ENCODE results near the gene CCDC171. TPM values are rescaled to one million over a fixed set of nuclear protein-coding genes. Genes with fewer than 3 reads are reported as not detected.

Gene CCDC171
- 1 to 10 TPM; 4.3 to 6.4 TPM for total RNA-seq

DNA sequence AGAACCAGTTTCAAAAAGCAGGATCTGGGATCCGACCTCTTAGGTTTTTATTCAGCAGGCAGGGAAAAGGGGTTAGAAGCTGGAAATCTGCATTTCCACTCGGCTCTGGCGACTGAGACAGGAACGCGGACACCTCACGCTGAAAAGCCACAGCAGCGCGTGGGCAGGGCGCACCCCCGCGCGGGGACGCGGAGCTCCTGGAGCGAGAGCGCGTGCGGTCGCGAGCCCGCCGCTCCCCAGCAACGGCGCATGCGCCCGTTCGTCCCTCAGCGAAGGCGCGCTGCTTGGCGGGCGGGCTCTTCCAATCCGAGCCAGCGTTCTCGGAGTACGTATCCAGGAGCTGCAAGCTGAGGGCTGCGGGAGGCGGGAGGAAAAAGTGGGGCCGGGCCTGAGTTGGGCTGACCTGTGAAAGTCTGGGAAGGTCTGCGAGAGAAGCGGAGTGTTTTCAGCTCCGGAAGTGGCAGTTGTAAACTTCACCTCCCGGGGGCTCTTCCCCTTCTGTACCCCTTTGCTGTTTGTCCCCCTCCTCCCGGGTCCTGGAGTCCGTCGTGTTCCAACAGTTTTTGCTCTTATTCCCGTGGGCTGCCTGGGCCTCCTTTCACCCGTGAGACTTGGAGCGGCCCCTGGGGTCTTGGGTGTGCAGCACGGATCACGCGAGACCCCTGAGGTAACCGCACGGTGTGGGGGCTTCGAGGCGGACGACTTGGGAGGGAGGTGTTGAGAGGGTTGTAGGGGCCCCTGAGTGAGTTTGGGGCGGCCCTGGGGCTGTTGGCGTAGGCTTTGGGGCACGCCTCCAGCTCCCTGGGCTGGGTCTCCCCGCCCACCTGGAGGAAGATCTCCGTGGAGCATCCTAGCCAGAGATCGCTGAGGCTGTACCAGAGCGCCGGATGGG, at the start of gene CCDC171:
TSS of gene CCDC171 (plus strand) at position 408 of the 892 bp plus-strand sequence. CDS start 11,046 bp downstream, outside the sequence.
- no peaks in the 10 kb centered on the region for H3K4me1 ChIP-seq (ENCODE audit: control insufficient read depth in 1 of 2, low read depth in 2 of 2)
- DNase-seq (ENCODE audit: low spot score), result peak; percentile 74
- H3K4me3 ChIP-seq, result peak within 1 kb of the TSS; percentile 90
- TF ChIP-seq, protein P1, sequence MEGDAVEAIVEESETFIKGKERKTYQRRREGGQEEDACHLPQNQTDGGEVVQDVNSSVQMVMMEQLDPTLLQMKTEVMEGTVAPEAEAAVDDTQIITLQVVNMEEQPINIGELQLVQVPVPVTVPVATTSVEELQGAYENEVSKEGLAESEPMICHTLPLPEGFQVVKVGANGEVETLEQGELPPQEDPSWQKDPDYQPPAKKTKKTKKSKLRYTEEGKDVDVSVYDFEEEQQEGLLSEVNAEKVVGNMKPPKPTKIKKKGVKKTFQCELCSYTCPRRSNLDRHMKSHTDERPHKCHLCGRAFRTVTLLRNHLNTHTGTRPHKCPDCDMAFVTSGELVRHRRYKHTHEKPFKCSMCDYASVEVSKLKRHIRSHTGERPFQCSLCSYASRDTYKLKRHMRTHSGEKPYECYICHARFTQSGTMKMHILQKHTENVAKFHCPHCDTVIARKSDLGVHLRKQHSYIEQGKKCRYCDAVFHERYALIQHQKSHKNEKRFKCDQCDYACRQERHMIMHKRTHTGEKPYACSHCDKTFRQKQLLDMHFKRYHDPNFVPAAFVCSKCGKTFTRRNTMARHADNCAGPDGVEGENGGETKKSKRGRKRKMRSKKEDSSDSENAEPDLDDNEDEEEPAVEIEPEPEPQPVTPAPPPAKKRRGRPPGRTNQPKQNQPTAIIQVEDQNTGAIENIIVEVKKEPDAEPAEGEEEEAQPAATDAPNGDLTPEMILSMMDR (IDR thresholded peaks at IDR 0.05), result no peak
- ATAC-seq (ENCODE audit: insufficient number of reproducible peaks, low FRiP score, low read depth), result peak; percentile 94
- peak within 1 kb of the TSS; percentile 69 to 80 for H3K27ac ChIP-seq
- no peaks in the 10 kb centered on the region for H3K36me3 ChIP-seq
- no peaks in the 10 kb centered on the region for H3K9me3 ChIP-seq
- no peaks in the 10 kb centered on the region for H3K27me3 ChIP-seq (replicated peaks; ENCODE audit: insufficient read depth)

DNA sequence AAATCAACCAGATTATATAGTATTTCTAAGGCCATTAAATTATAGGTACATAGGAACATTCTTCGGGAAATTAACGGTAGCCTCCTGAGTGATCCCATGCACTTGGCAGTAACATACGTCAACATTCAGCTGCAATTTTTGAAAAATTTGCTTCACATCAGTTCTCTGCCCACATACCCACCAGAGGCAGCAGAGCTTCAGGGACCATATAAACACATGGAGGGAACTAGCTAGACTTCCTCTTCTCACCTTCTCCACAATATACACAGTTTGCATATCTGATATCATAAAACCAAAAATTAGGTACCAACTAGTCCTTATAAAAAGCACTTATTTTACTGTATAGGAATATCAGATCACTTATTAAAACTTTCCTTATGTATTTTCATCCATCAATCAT, 46.9 kb upstream of the CCDC171 start:
- Histone ChIP-seq H3K4me1 (ENCODE audit: control insufficient read depth in 1 of 2, low read depth in 2 of 2) (peaks cover 14 to 28% of the 10 kb centered on the region in 2 donors), H3K36me3 (peaks cover 18% of the 10 kb centered on the region), H3K4me3 (no peak overlapping the region), H3K27ac (no peak overlapping the region), H3K9me3 (no peaks in the 10 kb centered on the region), H3K27me3 (replicated peaks; ENCODE audit: insufficient read depth) (no peaks in the 10 kb centered on the region)
- no peak for DNase-seq (ENCODE audit: low spot score)
- TF ChIP-seq, protein P1 (IDR thresholded peaks at IDR 0.05), result no peak
- ATAC-seq (ENCODE audit: insufficient number of reproducible peaks, low FRiP score, low read depth), result no peak

DNA sequence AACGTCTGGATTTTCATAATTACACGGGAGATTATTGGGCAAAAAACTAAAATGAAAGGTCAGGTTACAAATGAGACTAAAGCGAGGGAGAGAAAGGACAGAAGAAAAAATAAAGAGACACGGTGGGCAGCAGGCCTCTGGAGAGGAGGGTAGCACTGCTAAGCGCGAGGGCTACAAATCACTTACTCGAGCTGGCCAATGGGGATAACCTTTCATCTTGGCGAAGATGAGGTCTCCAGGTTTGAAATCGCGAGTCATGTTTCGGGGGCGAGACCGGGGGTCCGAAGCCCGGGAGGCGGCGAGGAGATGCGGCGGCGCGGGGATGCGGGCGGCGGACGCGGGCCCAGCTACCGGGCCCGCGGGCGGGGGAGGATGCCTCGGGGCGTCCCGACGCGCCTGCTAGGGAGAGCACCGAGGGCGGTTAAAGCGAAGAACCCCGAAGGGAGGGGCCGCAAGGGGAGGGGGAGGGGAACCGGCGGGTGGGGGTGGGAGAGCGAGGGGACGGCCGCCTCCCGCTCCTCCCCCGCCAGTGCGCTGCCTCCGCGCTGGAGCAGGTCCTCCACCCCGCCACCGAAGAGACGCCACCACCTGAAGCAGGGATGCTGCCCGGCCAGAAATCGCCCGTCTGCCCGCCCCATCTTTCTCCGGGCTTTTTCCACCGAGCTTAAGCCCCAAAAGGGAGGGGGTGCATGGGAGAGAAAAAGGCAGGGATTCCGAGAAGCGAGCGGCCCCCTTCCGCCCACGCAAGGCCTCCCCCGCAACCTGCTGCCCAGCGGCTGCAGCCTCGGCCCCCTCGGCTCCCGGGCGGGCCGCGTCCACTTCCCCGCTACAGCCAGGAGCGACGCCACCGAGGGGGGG, 42.7 kb upstream of the CCDC171 start:
- Histone ChIP-seq H3K27me3 (replicated peaks; ENCODE audit: insufficient read depth) (no peaks in the 10 kb centered on the region), H3K9me3 (no peaks in the 10 kb centered on the region), H3K4me3 (peak overlapping the region; percentile 90), H3K27ac (peak overlapping the region; percentile 82 to 93), H3K4me1 (ENCODE audit: control insufficient read depth in 1 of 2, low read depth in 2 of 2) (peaks cover 23 to 32% of the 10 kb centered on the region in 2 donors), H3K36me3 (peaks cover 18% of the 10 kb centered on the region)
- DNase-seq (ENCODE audit: low spot score), result no peak
- peak; percentile 55 for ATAC-seq (ENCODE audit: insufficient number of reproducible peaks, low FRiP score, low read depth)
- TF ChIP-seq, protein P1 (IDR thresholded peaks at IDR 0.05), result no peak

DNA sequence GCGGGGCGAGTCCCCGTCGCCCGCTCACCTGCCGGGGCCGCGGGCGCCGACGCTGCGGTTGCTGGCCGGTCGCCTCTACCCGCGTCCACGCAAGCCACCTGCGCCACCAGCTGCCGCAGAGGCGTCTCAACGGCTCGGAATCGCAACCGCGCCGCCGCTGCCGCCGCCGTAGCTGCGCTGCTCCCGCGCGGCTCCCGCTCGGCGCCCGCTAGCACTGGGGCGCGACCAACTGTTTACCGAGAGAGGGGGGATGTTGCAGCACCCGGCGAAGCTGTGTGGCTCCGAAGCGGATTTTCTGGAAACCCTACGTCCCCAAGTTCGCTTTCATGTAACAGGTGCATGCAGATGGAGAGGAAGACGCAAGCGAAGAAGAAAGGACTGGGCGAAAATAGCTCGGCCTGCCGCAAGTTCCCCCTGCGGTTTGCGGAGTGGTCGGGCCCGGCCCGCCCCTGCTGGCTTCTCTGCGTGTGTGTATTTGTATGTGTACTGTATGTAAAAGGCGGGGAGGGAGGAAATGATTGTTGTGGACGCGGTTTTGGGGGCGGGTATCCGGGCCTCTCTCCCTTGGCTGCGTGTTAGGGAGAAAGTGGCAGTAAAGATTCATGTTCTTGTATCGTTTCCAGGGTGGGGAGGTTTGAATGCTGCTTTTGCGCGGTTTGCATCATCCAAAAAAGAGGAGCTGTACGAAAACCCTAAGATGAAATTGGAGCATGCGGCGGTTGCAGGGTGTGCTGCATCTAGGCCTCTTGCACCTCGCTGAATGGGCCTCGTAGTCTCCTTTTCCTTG, 41.9 kb upstream of the CCDC171 start, which contains the start of gene PSIP1:
TSS of gene PSIP1 (minus strand) at position 182 of the 787 bp plus-strand sequence. CDS start 782 bp downstream, outside the sequence.
- Histone ChIP-seq H3K4me3 (peak within 1 kb of the TSS; percentile 90), H3K4me1 (ENCODE audit: control insufficient read depth in 1 of 2, low read depth in 2 of 2) (peaks cover 23 to 32% of the 10 kb centered on the region in 2 donors), H3K27me3 (replicated peaks; ENCODE audit: insufficient read depth) (no peaks in the 10 kb centered on the region), H3K27ac (peak within 1 kb of the TSS; percentile 82 to 93), H3K9me3 (no peaks in the 10 kb centered on the region), H3K36me3 (peaks cover 12% of the 10 kb centered on the region)
- peak; percentile 8 for DNase-seq (ENCODE audit: low spot score)
- peak; percentile 69 for ATAC-seq (ENCODE audit: insufficient number of reproducible peaks, low FRiP score, low read depth)
- TF ChIP-seq, protein P1 (IDR thresholded peaks at IDR 0.05), result peak; percentile 48
